Stimulated activated CD8-positive, alpha-beta memory T cell treated with anti-CD3 and anti-CD28 coated beads, Interleukin-7, amount 100 ng/mL, for 4 hours (primary cell): ENCODE results near the gene RNF111.

Experiments used
- DNase-seq, 2 donors: peaks; one replicate each; pipeline ENCODE4 v3.0.0-alpha.2; 2020; ENCODE audit warnings: low read depth in 2 of 2

The RNF111 gene

DNA sequence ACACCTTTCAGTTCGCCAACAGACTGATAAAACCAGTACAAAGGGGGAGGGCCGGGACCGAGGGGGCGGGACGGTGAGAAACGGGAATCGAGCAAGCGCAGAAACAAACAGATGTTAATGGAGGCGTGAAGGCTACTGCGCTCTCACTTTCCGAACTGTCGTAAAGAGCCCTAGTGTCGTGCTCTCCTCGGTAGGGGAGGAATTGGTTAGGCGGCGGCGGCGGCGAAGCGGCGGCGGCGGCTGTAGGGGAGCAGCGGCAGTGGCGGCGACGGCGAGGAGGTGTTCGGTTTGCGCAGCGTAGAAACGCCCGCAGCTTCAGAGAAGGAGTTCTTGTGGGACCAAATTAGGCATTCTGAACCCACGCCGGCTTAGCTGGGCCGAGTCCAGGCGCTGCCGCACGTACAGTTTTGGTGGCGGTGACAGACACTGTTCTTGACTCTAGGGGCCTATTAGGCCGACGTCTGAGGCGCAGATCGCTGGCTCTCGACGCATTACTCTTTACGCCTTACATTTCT lies at the start of gene RNF111:
RNF111 (plus strand) TSS at position 173 of the 515 bp plus-strand sequence. CDS start 43,160 bp downstream, outside the sequence.
- DNase-seq, result peak; percentile 85 to 91

DNA sequence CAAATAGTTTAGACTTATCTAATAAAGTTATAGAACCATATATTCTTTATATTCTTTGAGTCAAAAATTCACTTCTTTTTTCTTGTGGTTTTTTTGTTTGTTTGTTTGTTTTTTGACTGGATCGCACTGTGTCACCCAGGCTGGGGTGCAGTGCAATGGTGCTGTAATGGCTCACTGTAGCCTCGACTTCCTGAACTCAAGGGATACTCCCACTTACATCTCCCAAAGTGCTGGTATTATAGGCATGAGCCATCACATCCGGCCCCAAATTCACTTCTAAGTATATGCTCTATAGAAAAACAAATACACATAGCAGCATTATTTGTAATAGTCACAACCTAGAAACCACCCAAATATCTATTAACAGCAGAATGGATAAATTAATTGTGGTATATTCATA lies 40.3 kb upstream of the RNF111 start:
- no peak for DNase-seq

DNA sequence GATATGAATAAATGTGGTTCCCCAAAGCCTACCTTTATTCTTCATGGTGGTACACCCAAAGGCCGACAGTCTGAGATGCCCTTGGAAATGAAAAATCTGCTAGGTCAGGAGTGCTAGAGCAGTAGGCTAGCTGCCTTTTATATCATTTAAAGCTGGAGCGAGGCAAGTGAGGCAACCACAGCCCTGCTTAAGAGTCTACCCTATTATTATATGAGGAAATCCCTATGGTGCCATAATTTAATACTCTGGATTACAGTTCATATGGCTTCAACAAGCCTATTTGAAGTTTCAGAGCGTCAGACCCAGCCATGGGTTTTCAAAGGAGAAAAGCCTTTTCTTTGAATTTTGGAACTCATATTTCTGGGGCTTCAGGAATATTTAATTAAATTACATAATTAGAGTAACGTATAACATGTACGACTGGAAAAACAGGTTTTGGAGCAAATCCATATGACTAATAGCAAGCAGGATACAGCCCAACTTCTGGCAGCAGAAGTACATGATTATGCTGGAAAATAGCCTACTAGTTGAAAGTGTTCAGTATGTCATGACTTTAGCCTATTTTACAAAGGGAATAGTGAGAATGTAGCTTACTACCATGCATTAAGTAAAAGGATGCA lies 36.0 kb upstream of the RNF111 start:
- no peak for DNase-seq

DNA sequence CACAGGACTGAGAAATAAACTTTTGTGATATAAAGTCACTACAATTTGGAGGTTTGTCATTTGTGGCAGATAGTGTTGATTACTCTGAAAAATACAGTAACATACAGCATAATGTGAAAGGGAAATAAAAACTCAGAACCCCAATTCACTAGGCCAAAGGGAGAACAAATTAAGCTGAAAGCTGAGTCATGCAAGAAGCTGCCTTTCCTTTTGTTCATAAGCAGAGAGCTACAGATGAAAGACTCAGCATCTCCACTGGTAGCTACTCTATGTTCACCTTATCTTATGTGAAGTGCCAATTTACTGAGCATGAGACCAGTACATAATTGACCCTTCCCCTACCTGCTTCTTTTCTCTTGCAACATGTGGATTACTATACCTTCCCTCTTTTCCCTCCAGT lies 34.7 kb upstream of the RNF111 start:
- DNase-seq, result no peak

DNA sequence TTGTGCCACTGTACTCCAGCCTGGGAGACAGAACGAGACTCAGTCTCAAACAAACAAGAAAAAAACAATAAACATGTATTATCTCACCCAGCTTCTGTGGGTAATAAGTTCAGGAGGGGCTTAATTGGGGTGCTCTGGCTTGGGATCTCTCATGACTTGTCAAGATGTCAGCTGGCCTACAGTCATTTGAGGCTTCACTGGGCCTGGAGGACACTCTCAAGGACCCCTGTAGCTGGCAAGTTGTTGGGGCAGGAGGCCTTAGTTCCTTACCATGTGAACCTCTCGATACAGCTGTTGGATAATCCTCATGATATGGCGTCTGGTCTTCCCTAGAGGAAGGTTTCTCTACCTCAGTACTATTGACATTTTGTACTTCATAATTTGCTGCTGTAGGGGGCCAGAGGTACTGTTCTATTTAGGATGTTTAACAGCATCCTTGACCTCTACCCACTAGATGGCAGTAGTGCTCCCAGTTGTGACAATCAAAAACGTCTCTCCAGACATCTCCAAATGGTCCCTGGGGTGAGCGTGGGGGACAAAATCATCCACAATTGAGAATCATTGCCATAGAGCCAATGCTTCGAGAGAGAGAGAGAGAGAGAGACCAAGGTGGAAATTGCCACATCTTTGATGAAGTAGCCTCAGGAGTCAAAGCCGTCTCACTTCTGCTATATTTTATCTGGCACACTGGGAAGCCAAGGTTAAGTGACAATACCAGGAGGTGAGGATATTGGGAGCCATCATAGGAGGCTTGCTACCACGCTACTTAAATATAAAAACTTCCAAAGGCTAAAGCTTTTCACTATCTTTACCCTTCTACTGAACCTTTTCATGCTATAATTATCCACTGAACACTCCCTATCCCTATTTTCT lies 30.1 kb upstream of the RNF111 start:
- DNase-seq, result peak; percentile 13 to 45

DNA sequence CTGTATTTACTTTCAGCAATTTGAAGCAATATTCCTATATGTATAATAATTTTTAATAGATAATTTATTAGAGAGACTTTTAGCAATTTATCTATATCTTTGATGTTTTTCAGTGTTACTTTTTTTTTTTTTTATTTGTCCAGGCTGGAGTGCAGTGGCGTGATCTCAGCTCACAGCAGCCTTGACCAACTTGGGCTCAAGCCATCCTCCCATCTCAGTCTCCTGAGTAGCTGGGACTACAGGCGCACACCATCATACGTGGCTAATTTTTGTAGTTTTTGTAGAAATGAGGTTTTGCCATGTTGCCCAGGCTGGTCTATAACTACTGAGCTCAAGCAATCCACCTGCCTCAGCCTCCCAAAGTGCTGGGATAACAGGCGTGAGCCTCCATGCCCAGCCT lies 28.7 kb upstream of the RNF111 start:
- no peak for DNase-seq

DNA sequence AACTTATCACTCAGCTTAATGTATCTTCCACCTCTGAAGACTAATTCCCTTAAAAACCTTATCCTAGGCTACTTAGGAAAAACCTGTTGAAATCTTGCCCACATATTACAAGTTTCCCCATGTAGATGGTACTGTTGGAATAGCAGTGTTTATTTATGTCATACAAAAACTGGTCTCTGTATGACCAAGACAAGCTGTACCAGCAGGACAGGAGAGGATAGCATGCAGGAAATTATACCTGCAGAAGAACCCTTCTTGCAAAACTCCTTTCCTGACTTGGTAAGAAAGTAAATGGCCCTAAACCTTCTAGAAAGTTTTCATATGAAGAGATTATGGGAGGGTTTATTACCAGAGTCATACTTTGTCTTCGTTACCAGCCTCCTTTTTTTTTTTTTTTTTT lies 25.3 kb upstream of the RNF111 start:
- no peak for DNase-seq

DNA sequence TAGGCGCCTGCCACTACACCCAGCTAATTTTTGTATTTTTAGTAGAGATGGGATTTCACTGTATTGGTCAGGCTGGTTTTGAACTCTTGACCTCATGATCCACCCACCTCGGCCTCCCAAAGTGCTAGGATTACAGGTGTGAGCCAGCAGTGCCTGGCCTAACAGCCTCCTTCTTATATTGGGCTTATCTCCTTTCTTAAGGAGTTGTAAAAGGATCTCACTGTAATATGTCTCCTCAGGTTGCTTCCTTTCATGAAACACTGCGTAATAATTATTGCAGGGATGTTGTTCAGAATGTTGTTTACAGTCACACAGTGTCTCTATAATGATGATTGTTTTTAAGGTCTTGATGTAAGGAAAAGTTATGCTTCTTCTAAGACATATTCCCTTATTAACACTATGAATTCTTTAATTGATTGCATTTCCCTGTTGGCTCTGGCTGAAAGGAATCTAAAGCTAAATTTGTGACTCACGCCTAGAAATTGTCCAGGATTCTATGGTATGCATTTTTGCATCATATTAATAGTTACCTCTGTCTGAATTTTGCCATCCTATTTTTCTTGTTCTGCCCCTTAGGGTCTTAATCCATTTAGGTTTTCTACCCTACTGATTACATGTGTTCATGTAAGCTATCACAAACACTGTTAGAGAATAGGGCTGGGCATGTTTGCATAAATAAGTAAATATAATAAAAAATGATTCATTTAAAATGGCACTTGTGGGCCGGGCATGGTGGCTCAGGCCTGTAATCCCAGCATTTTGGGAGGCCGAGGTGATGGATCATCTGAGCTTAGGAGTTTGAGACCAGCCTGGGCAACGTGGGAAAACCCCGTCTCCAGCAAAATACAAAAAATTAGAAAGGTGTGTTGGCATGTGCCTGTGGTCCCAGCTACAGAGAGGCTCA lies 24.5 kb upstream of the RNF111 start:
- DNase-seq, result no peak

DNA sequence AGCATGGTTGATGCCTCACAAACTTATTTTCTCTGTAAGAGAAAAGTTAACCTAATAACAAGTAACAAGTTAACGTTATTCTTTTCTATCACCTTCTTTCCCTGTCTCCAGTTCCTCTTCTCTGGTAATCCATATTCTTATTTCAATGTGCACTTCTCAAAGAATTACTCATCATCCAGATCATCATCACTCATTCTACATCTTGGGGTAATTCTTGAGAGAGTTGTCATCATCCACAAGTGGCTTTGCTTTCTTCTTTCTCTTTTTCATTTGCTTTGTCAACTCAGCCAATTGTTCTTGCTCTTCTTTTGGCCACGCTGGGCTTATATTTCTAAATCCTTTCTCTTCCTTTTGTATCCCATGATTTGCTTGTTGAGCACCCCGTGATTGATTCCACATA lies 20.8 kb upstream of the RNF111 start:
- no peak for DNase-seq

DNA sequence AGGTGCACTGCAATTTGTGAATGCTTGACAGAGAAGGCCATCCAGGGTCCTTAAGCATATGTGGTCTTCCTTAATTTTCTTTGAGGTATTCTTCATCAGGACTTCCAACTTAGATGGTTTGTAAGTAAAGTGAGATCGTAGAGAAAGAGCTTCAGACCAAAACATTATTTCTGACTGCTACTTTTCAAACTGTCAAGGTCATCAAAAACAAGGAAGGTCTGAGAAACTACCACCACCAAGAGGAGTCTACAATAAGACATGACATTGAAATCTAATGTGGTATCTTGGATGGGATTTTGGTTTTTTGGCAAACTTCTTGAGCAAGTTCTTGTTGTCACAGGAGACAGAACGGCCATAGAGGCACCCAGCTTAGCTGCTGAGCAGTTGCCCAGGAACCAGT lies 20.0 kb upstream of the RNF111 start:
- DNase-seq, result no peak

DNA sequence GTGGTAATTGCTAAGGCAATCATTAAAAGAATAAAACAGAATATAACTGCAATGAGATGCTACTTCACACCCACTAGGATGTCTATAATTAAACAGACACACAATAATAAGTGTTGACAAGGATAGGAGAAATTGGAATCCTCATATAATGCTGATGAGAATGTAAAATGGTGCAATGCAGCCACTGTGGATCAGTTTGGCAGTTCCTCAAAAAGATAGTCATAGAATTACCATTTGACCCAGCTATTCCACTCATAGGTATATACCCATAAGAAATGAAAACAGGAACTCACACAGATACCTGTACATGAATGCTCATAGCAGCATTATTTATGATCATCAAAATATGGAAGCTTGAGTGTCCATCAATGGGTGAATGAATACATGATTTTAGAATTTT lies 9.6 kb upstream of the RNF111 start:
- no peak for DNase-seq

DNA sequence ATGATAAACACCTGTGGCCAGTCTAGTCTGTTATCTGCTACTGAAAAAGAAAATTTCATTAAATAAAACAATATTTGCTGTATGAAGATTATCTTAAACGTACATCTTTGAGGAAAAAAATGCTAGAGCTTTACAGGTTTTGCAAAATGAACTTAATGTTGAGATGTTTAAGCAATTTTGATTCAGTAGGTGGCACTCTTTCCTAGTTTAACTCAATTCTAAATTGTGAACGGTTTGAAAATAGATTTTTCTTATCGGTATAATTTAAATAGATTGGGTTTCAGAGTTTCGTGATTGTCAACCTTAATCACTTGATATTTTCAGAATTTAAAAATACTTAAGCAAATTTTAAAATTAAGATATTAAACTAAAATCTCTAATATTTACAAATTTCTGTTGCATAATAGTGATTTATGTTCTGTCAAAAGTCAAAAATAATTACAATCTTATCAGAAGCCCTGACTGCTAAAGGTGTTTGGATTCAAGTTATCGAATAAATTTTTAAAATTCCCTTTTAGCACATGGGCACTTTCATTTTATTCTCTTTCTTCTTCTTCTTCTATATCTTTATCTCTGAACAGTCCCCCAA lies 7.0 kb upstream of the RNF111 start:
- no peak for DNase-seq

DNA sequence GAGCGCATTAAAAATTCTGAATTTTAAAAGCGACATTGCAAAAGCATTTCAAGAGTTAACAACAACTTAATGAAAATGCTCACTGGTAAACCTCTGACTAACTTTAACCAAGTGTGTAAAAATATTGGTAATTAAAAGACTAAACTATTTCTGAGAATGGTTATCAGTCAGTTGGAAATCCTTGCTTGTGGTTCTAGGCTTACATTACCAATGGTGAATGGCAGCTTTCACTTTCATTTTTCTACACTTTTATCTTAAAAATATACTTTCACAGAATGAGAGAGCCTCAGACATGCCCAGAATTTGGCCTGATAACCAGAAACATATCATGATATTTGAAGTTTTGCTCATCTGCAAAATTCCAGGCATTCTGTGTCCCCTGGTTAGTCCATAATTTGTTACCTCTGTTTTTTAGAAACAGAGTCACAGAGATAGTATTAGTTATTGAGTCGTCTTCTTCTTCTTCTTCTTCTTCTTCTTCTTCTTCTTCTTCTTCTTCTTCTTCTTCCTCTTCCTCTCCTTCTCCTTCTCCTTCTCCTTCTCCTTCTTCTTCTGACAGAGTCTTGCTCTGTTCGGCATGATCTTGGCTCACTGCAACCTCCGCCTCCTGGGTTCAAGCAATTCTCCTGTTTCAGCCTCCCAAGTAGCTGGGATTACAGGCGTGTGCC lies 5.5 kb upstream of the RNF111 start:
- DNase-seq, result no peak

DNA sequence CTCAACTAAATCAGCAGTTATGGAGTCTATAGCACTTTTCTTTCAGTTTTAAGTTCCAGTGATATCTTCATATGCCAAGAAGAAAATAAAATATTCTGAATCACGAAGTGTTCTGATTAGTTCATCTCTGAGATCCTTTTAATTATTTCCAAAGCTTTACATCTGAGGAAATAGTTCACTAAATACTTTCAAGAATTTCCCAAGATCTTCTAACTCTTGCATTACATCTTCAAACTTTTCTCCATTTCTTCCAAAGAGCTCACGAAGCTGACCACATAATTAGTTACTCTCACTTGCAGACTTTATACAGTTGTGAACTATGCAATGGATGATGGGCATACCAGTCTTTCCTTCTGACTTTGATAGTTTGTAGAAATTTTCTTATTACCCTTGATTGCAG lies 4.2 kb upstream of the RNF111 start:
- DNase-seq, result no peak

DNA sequence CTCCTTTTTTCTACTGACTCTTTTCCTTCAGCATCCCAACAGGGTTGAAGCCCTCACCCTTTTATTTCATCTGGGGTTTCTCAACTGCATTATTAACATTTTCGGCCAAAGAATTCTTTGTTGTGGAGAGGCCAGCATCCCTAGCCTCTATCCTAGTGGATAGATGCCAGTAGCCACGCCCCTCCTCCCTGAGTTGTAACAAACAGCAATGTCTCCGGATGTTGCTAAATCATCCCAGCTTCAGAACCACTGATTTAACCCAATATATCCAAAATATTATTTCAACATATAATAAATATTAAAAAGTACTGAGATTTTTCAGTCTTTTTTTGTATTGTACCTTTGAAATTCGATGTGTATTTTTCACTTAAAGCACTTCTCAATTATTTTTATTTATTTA lies 2.0 kb upstream of the RNF111 start:
- no peak for DNase-seq

DNA sequence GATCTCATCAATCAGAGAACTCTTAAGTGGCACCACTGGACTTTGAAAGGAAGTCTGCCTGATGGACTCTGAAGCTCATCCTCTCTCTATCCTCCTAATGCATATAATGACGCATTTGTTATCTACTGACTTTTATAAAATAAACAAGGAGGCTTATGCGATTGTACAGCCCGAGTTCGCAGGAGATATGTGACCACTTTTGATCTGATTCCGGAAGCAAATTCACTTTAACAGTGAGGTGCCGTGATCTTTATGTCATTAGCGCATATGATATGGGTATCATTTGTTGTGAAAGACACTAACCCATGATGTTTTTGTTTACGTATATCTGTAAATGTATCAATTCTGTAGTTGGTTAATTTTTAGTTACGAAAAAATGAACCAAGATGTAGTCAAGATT lies 427 bp upstream of the RNF111 start:
- DNase-seq, result no peak

DNA sequence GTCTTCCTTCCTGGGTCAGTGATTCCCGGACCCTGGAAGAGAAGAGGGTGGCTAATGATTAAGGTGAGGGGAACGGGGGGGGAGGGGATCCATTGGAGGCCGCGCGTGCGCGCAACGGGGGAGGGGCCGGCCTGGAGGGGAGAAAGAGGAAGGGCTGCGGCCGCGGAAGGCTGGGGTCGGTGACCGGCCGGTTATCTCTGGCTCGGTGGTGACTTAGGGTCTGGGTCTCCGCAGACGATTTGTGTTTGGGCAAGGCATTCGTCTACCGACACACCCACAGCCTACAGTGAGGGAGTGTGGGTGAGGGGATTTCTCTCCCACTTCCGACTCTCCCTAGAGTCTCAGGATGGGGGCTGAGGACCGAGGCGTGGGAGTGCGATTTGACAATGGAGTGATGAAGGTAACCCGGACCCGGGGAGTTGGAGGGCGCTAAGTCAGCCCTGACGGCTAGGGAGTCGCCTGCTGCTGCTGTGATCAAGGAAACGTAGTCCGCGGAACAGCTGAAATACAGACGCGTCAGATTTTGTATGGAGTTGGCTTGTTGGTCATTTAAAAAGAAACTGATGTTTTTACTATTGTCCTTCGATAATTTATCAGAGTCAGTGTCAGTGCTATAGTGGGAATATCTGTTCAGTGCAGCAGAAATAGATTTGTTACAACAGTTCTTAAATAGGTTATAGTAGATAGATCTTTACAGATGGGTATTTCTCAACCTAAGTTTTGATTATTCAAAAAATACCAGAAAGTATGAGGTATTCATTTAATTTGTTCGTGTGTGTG lies 733 bp downstream of the RNF111 start:
- peak; percentile 44 to 55 for DNase-seq

DNA sequence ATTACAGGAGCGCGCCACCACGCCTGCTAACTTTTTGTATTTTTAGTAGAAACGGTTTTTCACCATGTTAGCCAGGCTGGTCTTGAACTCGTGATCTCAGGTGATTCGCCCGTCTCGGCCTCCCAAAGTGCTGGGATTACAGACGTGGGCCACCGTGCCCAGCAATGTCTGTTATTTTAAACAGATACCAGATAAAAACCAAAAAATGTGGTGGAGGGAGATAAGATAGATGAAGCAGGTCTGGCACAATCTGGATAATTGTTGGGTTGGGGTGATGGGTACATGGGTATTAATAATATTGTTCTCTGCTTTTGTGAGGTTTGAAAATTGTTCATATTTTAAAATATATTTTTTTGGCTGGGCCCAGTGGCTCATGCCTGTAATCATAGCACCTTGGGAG lies 4.7 kb downstream of the RNF111 start:
- no peak for DNase-seq

DNA sequence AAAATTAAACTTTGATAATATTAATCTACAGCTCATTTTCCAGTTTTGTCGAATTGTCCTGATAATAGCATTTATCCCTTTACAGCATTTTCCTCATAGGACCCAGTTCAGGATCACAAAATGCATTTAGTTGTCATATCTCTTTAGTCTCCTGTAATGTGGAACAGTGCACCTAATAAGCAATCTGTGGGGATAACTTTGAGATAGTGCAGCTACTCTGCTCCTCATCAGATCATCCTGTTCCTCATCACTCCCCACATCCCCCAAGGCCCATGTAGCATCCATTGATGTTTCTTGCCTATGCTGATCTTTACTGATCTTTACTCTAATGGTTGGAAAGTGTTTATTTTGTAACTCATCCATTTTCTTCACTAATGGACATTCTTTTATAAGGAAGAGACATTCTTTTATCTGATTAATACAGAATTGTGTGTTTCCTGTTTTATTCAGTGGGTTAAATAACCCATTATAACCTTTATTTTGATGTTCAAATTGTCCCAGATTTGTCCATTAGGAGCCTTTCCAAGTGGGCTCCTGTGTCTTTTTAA lies 7.5 kb downstream of the RNF111 start:
- DNase-seq, result no peak

DNA sequence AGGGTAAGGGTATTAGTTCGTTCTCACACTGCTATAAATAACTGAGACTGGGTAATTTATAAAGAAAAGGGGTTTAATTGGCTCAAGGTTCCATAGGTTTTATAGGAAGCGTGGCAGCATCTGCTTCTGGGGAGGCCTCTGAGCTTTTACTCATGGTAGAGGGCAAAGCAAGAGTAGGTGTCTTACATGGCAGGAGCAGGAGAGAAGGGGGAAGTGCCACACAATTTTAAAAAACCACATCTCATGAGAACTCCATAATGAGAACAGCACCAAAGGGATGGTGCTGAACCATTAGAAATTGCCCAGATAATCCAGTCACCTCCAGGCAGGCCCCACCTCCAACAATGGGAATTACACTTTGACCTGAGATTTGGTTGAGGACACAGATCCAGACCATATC lies 12.2 kb downstream of the RNF111 start:
- DNase-seq, result no peak
